Hepatocyte (in vitro differentiated cells): ENCODE data around the gene SVOP. TPM values are rescaled to one million over a fixed set of nuclear protein-coding genes. Genes with fewer than 3 reads are reported as not detected.

ENCODE experiments used
- DNase-seq: peaks from one replicate; pipeline ENCODE4 v3.0.0-alpha.2; 2016; ENCODE audit warnings: low spot score
- H2AFZ ChIP-seq: fragments of 200-600 bp; sonication (generic); 2 replicates; pipeline ENCODE4 v1.6.0; 2016; ENCODE audit warnings: antibody characterized with exemption, mild to moderate bottlenecking
- H3K27ac ChIP-seq: fragments of 200-600 bp; sonication (generic); 2 replicates; pipeline ENCODE4 v1.5.1; 2016; ENCODE audit warnings: mild to moderate bottlenecking
- H3K27me3 ChIP-seq: fragments of 200-600 bp; sonication (generic); 2 replicates; pipeline ENCODE4 v1.6.1; 2016
- H3K36me3 ChIP-seq: fragments of 200-600 bp; sonication (generic); replicated peaks from 2 replicates; pipeline ENCODE4 v1.5.1; 2016; ENCODE audit warnings: low read depth; ENCODE audit not compliant: insufficient read depth
- H3K4me1 ChIP-seq: fragments of 200-600 bp; sonication (generic); 2 replicates; pipeline ENCODE4 v1.5.1; 2016; ENCODE audit warnings: mild to moderate bottlenecking, moderate library complexity; ENCODE audit not compliant: insufficient read depth
- H3K4me2 ChIP-seq: fragments of 200-600 bp; sonication (generic); 2 replicates; pipeline ENCODE4 v1.6.0; 2016
- H3K4me3 ChIP-seq: fragments of 200-600 bp; sonication (generic); 2 replicates; pipeline ENCODE4 v1.5.1; 2016; ENCODE audit warnings: mild to moderate bottlenecking
- H3K79me2 ChIP-seq: fragments of 200-600 bp; sonication (generic); 2 replicates; pipeline ENCODE4 v1.6.0; 2017; ENCODE audit warnings: mild to moderate bottlenecking
- H3K9me2 ChIP-seq: fragments of 200-600 bp; sonication (generic); replicated peaks from 2 replicates; pipeline ENCODE4 v1.6.0; 2017; ENCODE audit warnings: mild to moderate bottlenecking; ENCODE audit not compliant: insufficient read depth
- H3K9me3 ChIP-seq: fragments of 200-600 bp; sonication (generic); 2 replicates; pipeline ENCODE4 v1.5.1; 2016; ENCODE audit warnings: low read depth, mild to moderate bottlenecking
- H4K20me1 ChIP-seq: fragments of 200-600 bp; sonication (generic); 2 replicates; pipeline ENCODE4 v1.6.0; 2016; ENCODE audit warnings: mild to moderate bottlenecking; ENCODE audit not compliant: insufficient read depth, poor library complexity, severe bottlenecking
- CTCF ChIP-seq: fragments of 200-600 bp; sonication (generic); IDR thresholded peaks from 2 replicates; pipeline ENCODE4 v1.5.1; 2016; ENCODE audit warnings: antibody characterized with exemption, mild to moderate bottlenecking; ENCODE audit not compliant: poor library complexity
- EZH2 ChIP-seq: fragments of 200-600 bp; sonication (generic); IDR thresholded peaks from 2 replicates; pipeline ENCODE4 v1.6.1; 2016; ENCODE audit warnings: antibody characterized with exemption, mild to moderate bottlenecking, borderline replicate concordance
- EZH2phosphoT487 ChIP-seq: fragments of 200-600 bp; sonication (generic); IDR thresholded peaks from one replicate; pipeline ENCODE4 v1.6.1; 2018; ENCODE audit warnings: antibody characterized with exemption, mild to moderate bottlenecking, low read depth, moderate library complexity; ENCODE audit not compliant: unreplicated experiment, severe bottlenecking
- WGBS: methylation state at CpG from one replicate; pipeline ENCODE4 v1.1.6; 2016; ENCODE audit warnings: low lambda C conversion rate; ENCODE audit errors: missing lambda C conversion rate; 5-methylcytosine and 5-hydroxymethylcytosine counted together
- polyA plus RNA-seq: library from polyadenylated mRNA; unstranded; fragments of >200 nt; fragmentation: Nextera tagmentation; extraction: Ambion mirVana; gene quantifications from 2 replicates; pipeline ENCODE4 v1.2.1, GENCODE V29; 2016
- total RNA-seq: library from RNA; depleted of rRNA; stranded (reverse); fragments of >200 nt; gene quantifications from 2 replicates; pipeline ENCODE4 v1.2.3, GENCODE V29; 2014

The SVOP gene
- total and polyA plus RNA-seq, 2 experiments from 2014 or later, result 0.27 to 0.45 TPM

- DNase-seq, result peak; percentile 43
These were observed 44.4 kb upstream of the SVOP start for GRCh38 chr12:109065154-109065852.

GRCh38 chr12:109064143-109064542 lies 43.3 kb upstream of the SVOP start:
- 90% methylated on average over 3 of the region's 3 CpGs for WGBS
- Histone ChIP-seq H3K27ac (no peak overlapping the region), H4K20me1 (no peaks in the 10 kb centered on the region), H2AFZ (no peak overlapping the region), H3K9me3 (no peaks in the 10 kb centered on the region), H3K36me3 (no peaks in the 10 kb centered on the region), H3K9me2 (no peaks in the 10 kb centered on the region), H3K79me2 (no peaks in the 10 kb centered on the region), H3K27me3 (no peaks in the 10 kb centered on the region), H3K4me1 (peaks cover 10% of the 10 kb centered on the region), H3K4me2 (no peak overlapping the region), H3K4me3 (no peak overlapping the region)
- TF ChIP-seq EZH2 (no peak), CTCF (no peak), EZH2phosphoT487 (no peak)
- DNase-seq, result no peak

More at GRCh38 chr12:109065154-109065852, 44.4 kb upstream of the SVOP start:
- H4K20me1 ChIP-seq, result no peaks in the 10 kb centered on the region
- H3K4me1 ChIP-seq, result peaks cover 12% of the 10 kb centered on the region
- peak overlapping the region; percentile 78 for H3K27ac ChIP-seq
- H3K36me3 ChIP-seq, result no peaks in the 10 kb centered on the region
- no peak for TF ChIP-seq EZH2phosphoT487
- TF ChIP-seq EZH2, result no peak
- no peak for TF ChIP-seq CTCF
- peak overlapping the region; percentile 31 for H3K4me2 ChIP-seq
- no peaks in the 10 kb centered on the region for H3K27me3 ChIP-seq
- H3K4me3 ChIP-seq, result no peak overlapping the region
- no peaks in the 10 kb centered on the region for H3K9me2 ChIP-seq
- WGBS, result 70% methylated on average over 5 of the region's 5 CpGs
- peak overlapping the region; percentile 13 for H2AFZ ChIP-seq
- H3K79me2 ChIP-seq, result no peaks in the 10 kb centered on the region
- no peaks in the 10 kb centered on the region for H3K9me3 ChIP-seq

GRCh38 chr12:109058773-109059172 lies 37.9 kb upstream of the SVOP start:
- WGBS, result 96% methylated on average over 6 of the region's 6 CpGs
- Histone ChIP-seq H3K36me3 (no peaks in the 10 kb centered on the region), H2AFZ (no peak overlapping the region)

More at GRCh38 chr12:109058773-109059172, 37.9 kb upstream of the SVOP start:
- Histone ChIP-seq H3K9me2 (no peaks in the 10 kb centered on the region), H3K27me3 (no peaks in the 10 kb centered on the region), H3K4me2 (no peak overlapping the region), H3K27ac (no peak overlapping the region), H4K20me1 (no peaks in the 10 kb centered on the region), H3K9me3 (no peaks in the 10 kb centered on the region), H3K4me1 (peaks cover 8% of the 10 kb centered on the region), H3K4me3 (no peak overlapping the region), H3K79me2 (peaks cover 20% of the 10 kb centered on the region)
- DNase-seq, result no peak
- TF ChIP-seq EZH2phosphoT487 (no peak), EZH2 (no peak), CTCF (no peak)
